Bronchial epithelial cell (primary cell): Measurements from ENCODE around the gene UGCG. TPM values are rescaled to one million over a fixed set of nuclear protein-coding genes. Genes with fewer than 3 reads are reported as not detected.

Source experiments
- DNase-seq: peaks from one replicate; pipeline ENCODE4 v3.0.0-alpha.2; 2010; ENCODE audit warnings: low read depth
- FAIRE-seq: peaks from 2 replicates; lab custom pipeline; 2011; peaks lifted over from hg19 to GRCh38; lab: Jason Lieb, UNC
- H3K27me3 ChIP-seq: 2 replicates; pipeline ENCODE4 v1.5.1; 2011; ENCODE audit warnings: low read length; ENCODE audit not compliant: control insufficient read depth, insufficient read depth
- H3K36me3 ChIP-seq: 2 replicates; pipeline ENCODE4 v1.5.1; 2011; ENCODE audit warnings: low read length; ENCODE audit not compliant: control insufficient read depth, insufficient read depth
- H3K4me3 ChIP-seq: 2 replicates; pipeline ENCODE4 v1.5.1; 2011; ENCODE audit warnings: mild to moderate bottlenecking, low read depth, low read length, control low read depth
- CTCF ChIP-seq: IDR thresholded peaks from 2 replicates; pipeline ENCODE4 v1.5.1; 2011; ENCODE audit warnings: mild to moderate bottlenecking, moderate library complexity, low read length, control low read depth, inconsistent platforms; ENCODE audit not compliant: insufficient read depth, severe bottlenecking
- total RNA-seq: library from RNA; depleted of rRNA; stranded (reverse); fragments of >200 nt; gene quantifications from 2 replicates; pipeline ENCODE4 v1.2.1, GENCODE V29; 2014

The UGCG gene
- 53.9 and 65.0 TPM in 2 replicates for total RNA-seq

- H3K27me3 ChIP-seq: no peaks in the 10 kb centered on the region
- peaks cover 1% of the 10 kb centered on the region for H3K36me3 ChIP-seq
- FAIRE-seq: no peak
- peak within 1 kb of the TSS; percentile 93 for H3K4me3 ChIP-seq
- DNase-seq: peak; percentile 75
- no peak for TF ChIP-seq CTCF
These were observed at the start of gene UGCG for GRCh38 chr9:111895996-111896941. TSS of gene UGCG (plus strand) at chr9:111896814. CDS start at chr9:111897216, 402 bp downstream.

- TF ChIP-seq CTCF: peak; percentile 29
- DNase-seq (peak; percentile 92), FAIRE-seq (peak; percentile 76)
These were observed 45.1 kb upstream of the UGCG start for GRCh38 chr9:111851553-111851952.

GRCh38 chr9:111852291-111852690 lies 44.3 kb upstream of the UGCG start:
- no peak for TF ChIP-seq CTCF
- Histone ChIP-seq H3K27me3 (no peaks in the 10 kb centered on the region), H3K4me3 (no peak overlapping the region), H3K36me3 (no peaks in the 10 kb centered on the region)
- FAIRE-seq: no peak
- DNase-seq: peak; percentile 42

More at GRCh38 chr9:111851553-111851952, 45.1 kb upstream of the UGCG start:
- H3K36me3 ChIP-seq: no peaks in the 10 kb centered on the region
- H3K4me3 ChIP-seq: no peak overlapping the region
- H3K27me3 ChIP-seq: no peaks in the 10 kb centered on the region

GRCh38 chr9:111853450-111853827 lies 43.2 kb upstream of the UGCG start:
- DNase-seq: no peak
- no peak for TF ChIP-seq CTCF
- Histone ChIP-seq H3K4me3 (no peak overlapping the region), H3K36me3 (no peaks in the 10 kb centered on the region), H3K27me3 (no peaks in the 10 kb centered on the region)
- no peak for FAIRE-seq

GRCh38 chr9:111854799-111855198 lies 41.8 kb upstream of the UGCG start:
- no peak for FAIRE-seq
- no peak for TF ChIP-seq CTCF

More at GRCh38 chr9:111854799-111855198, 41.8 kb upstream of the UGCG start:
- DNase-seq: no peak
- Histone ChIP-seq H3K27me3 (no peaks in the 10 kb centered on the region), H3K36me3 (no peaks in the 10 kb centered on the region), H3K4me3 (no peak overlapping the region)
